Adrenal gland (tissue), 12 donors: ENCODE measurements around the gene RAB40C. TPM values are rescaled to one million over a fixed set of nuclear protein-coding genes. Genes with fewer than 3 reads are reported as not detected.

Source experiments
- DNase-seq, 7 donors: peaks; one replicate each; pipeline ENCODE4 v3.0.0-alpha.2; 2019 to 2020
- H3K27ac ChIP-seq, 5 donors: fragments of 200-600 bp; sonication (generic) in 4 of 5; 1 replicate in 3 of 5; 2 replicates in 2 of 5; pipeline versions ENCODE4 v1.5.1 to v1.8.0; 2016 to 2020; ENCODE audit warnings: mild to moderate bottlenecking in 1 of 5
- H3K27me3 ChIP-seq: fragments of 200-600 bp; 2 replicates; pipeline ENCODE4 v1.8.0; 2021
- H3K36me3 ChIP-seq, 2 donors: fragments of 200-600 bp; replicated peaks in 1 of 2; 1 replicate in 1 of 2; 2 replicates in 1 of 2; pipeline versions ENCODE4 v1.5.1 to v1.8.0; 2018 to 2022
- H3K4me1 ChIP-seq, 2 donors: fragments of 200-600 bp; replicated peaks in 1 of 2; 1 replicate in 1 of 2; 2 replicates in 1 of 2; pipeline versions ENCODE4 v1.5.1 to v1.8.0; 2018 to 2021
- H3K4me3 ChIP-seq, 4 donors: fragments of 200-600 bp; sonication (generic) in 3 of 4; one replicate each; pipeline ENCODE4 v1.5.1; 2016 to 2018
- H3K9me3 ChIP-seq, 3 donors: fragments of 200-600 bp; sonication (generic) in 1 of 3; replicated peaks in 1 of 3; 1 replicate in 2 of 3; 2 replicates in 1 of 3; pipeline versions ENCODE4 v1.5.1 to v1.8.0; 2016 to 2021
- CTCF ChIP-seq, 6 experiments: fragments of 450-650 bp in 4 of 6; fragments of 200-600 bp in 2 of 6; sonication (generic) in 1 of 6; IDR thresholded peaks; 1 replicate in 5 of 6; 2 replicates in 1 of 6; pipeline versions ENCODE4 v1.5.1 to v1.8.0; 2016 to 2021; ENCODE audit warnings: antibody characterized with exemption in 6 of 6, mild to moderate bottlenecking in 2 of 6, moderate library complexity in 1 of 6
- POLR2A ChIP-seq, 2 donors: fragments of 450-650 bp; IDR thresholded peaks; one replicate each; pipeline ENCODE4 v1.6.1; 2017; ENCODE audit warnings: antibody characterized with exemption in 2 of 2, mild to moderate bottlenecking in 2 of 2, moderate library complexity in 1 of 2
- WGBS, 4 donors: extraction: QIAGEN DNeasy Blood & Tissue Kit in 2 of 4; methylation state at CpG; one replicate each; pipeline versions ENCODE4 v1.1.5 to v1.1.7; 2013 to 2017; 5-methylcytosine and 5-hydroxymethylcytosine counted together
- intact Hi-C, 2 donors: fragments of 100-400 bp; cut with DNase I; formaldehyde crosslinking; loops; one replicate each; pipeline versions ENCODE4 v1.14.1 to v1.15.0; 2022 to 2023
- polyA plus RNA-seq, 3 donors: library from polyadenylated mRNA; stranded (reverse); fragments of 200-250 nt in 2 of 3; fragments of 350-450 nt in 1 of 3; fragmentation: Illumina TruSeq in 1 of 3; extraction: RNeasy Lipid Tissue Mini Kit (QIAGEN cat#74804) in 1 of 3; gene quantifications; one replicate each; pipeline ENCODE4 v1.2.3, GENCODE V29; 2013 to 2014
- total RNA-seq, 9 donors: library from RNA; depleted of rRNA in 4 of 9; stranded (reverse); fragments of >200 nt in 4 of 9; fragments of 120-200 nt in 1 of 9; fragmentation: NEBNext Ultra II Directional in 1 of 9; extraction: Animal tissue kit (Norgen Biotek cat#: 25700) in 1 of 9; gene quantifications; one replicate each; pipeline versions ENCODE4 v1.1.0 to v1.2.4, GENCODE V29; 2013 to 2023
- donor health status: healthy with polysubstance abuse.
- donor health status: Bipolar disorder and iron deficiency.
- donor health status: DM: yes; HTN: yes; CAD: no.
- donor health status: DM: no; HTN: no; CAD: no.
- donor health status: DM: no; HTN: no; CAD: no.
- donor health status: DM: yes; HTN: yes; CAD: no.

The RAB40C gene
- total and polyA plus RNA-seq, 12 donors: 2.3 to 36.2 (median 15.8) TPM

- 0 to 2% (median 0%) methylated on average over 3 to 87 of the region's 87 CpGs for WGBS, 4 donors
- peak; percentile 78 to 92 (median 87) for DNase-seq
- H3K36me3 ChIP-seq: peaks cover 0 to 5% of the 10 kb centered on the region in 2 donors
- peaks cover 31 to 43% of the 10 kb centered on the region in 2 donors for H3K4me1 ChIP-seq
- peak within 1 kb of the TSS; percentile 60 to 88 (median 78) for H3K27ac ChIP-seq
- TF ChIP-seq CTCF (IDR thresholded peaks at IDR 0.05) (no peak), POLR2A (IDR thresholded peaks at IDR 0.05) (no peak)
- H3K27me3 ChIP-seq: no peaks in the 10 kb centered on the region
- H3K4me3 ChIP-seq: peak within 1 kb of the TSS; percentile 37 to 99 (median 81)
- no peaks in the 10 kb centered on the region for H3K9me3 ChIP-seq
- intact Hi-C loops: no loop called here
Observed at GRCh38 chr16:569445-570254, 20.2 kb upstream of the RAB40C start, which contains the start of gene PIGQ. PIGQ (plus strand) TSS chr16:569968; CDS start chr16:574075, 4,107 bp downstream.

- Histone ChIP-seq H3K27ac (no peak overlapping the region), H3K36me3 (peaks cover 0 to 21% of the 10 kb centered on the region in 2 donors), H3K9me3 (no peaks in the 10 kb centered on the region), H3K4me1 (peaks cover 7 to 20% of the 10 kb centered on the region in 2 donors), H3K4me3 (no peak overlapping the region), H3K27me3 (no peaks in the 10 kb centered on the region)
- intact Hi-C loops: no loop called here
- DNase-seq: no peak
- WGBS, 4 donors: 61 to 82% (median 72%) methylated on average over 8 to 27 of the region's 27 CpGs
- TF ChIP-seq POLR2A (IDR thresholded peaks at IDR 0.05): no peak
Observed at GRCh38 chr16:572865-573650, 16.8 kb upstream of the RAB40C start.

GRCh38 chr16:574021-574760, 15.7 kb upstream of the RAB40C start:
- no peak for DNase-seq
- Histone ChIP-seq H3K9me3 (no peaks in the 10 kb centered on the region), H3K4me3 (no peak overlapping the region), H3K36me3 (peaks cover 0 to 21% of the 10 kb centered on the region in 2 donors), H3K27ac (no peak overlapping the region), H3K27me3 (no peaks in the 10 kb centered on the region), H3K4me1 (peaks cover 3 to 13% of the 10 kb centered on the region in 2 donors)
- intact Hi-C loops: no loop called here
- TF ChIP-seq CTCF (IDR thresholded peaks at IDR 0.05): no peak
- no peak for TF ChIP-seq POLR2A (IDR thresholded peaks at IDR 0.05)
- 94 to 99% (median 95%) methylated on average over 11 to 46 of the region's 46 CpGs for WGBS, 4 donors

GRCh38 chr16:575354-576196, 14.3 kb upstream of the RAB40C start:
- no peak overlapping the region for H3K27ac ChIP-seq
- TF ChIP-seq POLR2A (IDR thresholded peaks at IDR 0.05) (no peak), CTCF (IDR thresholded peaks at IDR 0.05) (no peak)
- H3K36me3 ChIP-seq: peaks cover 0 to 21% of the 10 kb centered on the region in 2 donors
- DNase-seq: no peak
- no peaks in the 10 kb centered on the region for H3K9me3 ChIP-seq
- H3K4me3 ChIP-seq: no peak overlapping the region
- intact Hi-C loops: loop anchor here in 1 of 2 donors (5.0 kb wide), 1 partner anchor 82 kb away; no protein-coding TSS in a partner anchor
- WGBS, 4 donors: 86 to 92% (median 91%) methylated on average over 20 to 36 of the region's 36 CpGs
- H3K4me1 ChIP-seq: peaks cover 0 to 8% of the 10 kb centered on the region in 2 donors
- no peaks in the 10 kb centered on the region for H3K27me3 ChIP-seq
